DOHH2 (cell line): Measurements from ENCODE around the gene EDAR.
A peak's percentile ranks its signal among the peaks of the same experiment; 100 is the strongest.

Experiments used
- H3F3A ChIP-seq: fragments of 200-600 bp; sonication (generic), shearing (Covaris generic); 2 replicates; pipeline ENCODE4 v1.6.0; 2016; ENCODE audit warnings: antibody characterized with exemption, mild to moderate bottlenecking; ENCODE audit not compliant: control insufficient read depth, insufficient read depth
- H3K27ac ChIP-seq: fragments of 200-600 bp; sonication (generic); 2 replicates; pipeline ENCODE4 v1.5.1; 2014; ENCODE audit warnings: low read depth, mild to moderate bottlenecking, low read length, moderate library complexity
- H3K27me3 ChIP-seq: fragments of 200-600 bp; sonication (generic); 2 replicates; pipeline ENCODE4 v1.6.1; 2014; ENCODE audit warnings: mild to moderate bottlenecking, low read length, mixed read lengths; ENCODE audit not compliant: control insufficient read depth
- H3K36me3 ChIP-seq: fragments of 200-600 bp; sonication (generic); 2 replicates; pipeline ENCODE4 v1.6.1; 2014; ENCODE audit warnings: mild to moderate bottlenecking, low read length, moderate library complexity, mixed read lengths; ENCODE audit not compliant: control insufficient read depth
- H3K4me1 ChIP-seq: fragments of 200-600 bp; sonication (generic); 2 replicates; pipeline ENCODE4 v1.6.1; 2014; ENCODE audit warnings: mild to moderate bottlenecking, low read length, mixed read lengths; ENCODE audit not compliant: control insufficient read depth
- H3K4me2 ChIP-seq: fragments of 200-600 bp; sonication (generic); 2 replicates; pipeline ENCODE4 v1.6.0; 2014; ENCODE audit warnings: mild to moderate bottlenecking, low read length, moderate library complexity
- H3K4me3 ChIP-seq: fragments of 200-600 bp; sonication (generic); 2 replicates; pipeline ENCODE4 v1.5.1; 2014; ENCODE audit warnings: mild to moderate bottlenecking, low read length, mixed read lengths
- H3K79me2 ChIP-seq: fragments of 200-600 bp; sonication (generic); 2 replicates; pipeline ENCODE4 v1.6.1; 2014; ENCODE audit warnings: mild to moderate bottlenecking, low read length, mixed read lengths; ENCODE audit not compliant: control insufficient read depth
- H3K9me2 ChIP-seq: fragments of 200-600 bp; sonication (generic); replicated peaks from 2 replicates; pipeline ENCODE4 v1.6.1; 2014; ENCODE audit warnings: mild to moderate bottlenecking, low read length, mixed read lengths; ENCODE audit not compliant: control insufficient read depth
- H3K9me3 ChIP-seq: fragments of 200-600 bp; sonication (generic); 2 replicates; pipeline ENCODE4 v1.6.1; 2014; ENCODE audit warnings: antibody characterized with exemption, low read length, mixed read lengths; ENCODE audit not compliant: control insufficient read depth, insufficient read depth
- H4K20me1 ChIP-seq: fragments of 200-600 bp; sonication (generic); 2 replicates; pipeline ENCODE4 v1.6.0; 2014; ENCODE audit warnings: low read depth, mild to moderate bottlenecking, antibody characterized with exemption, low read length, moderate library complexity; ENCODE audit not compliant: control insufficient read depth, insufficient read depth
- EZH2phosphoT487 ChIP-seq: fragments of 200-600 bp; sonication (generic); IDR thresholded peaks from 2 replicates; pipeline ENCODE4 v1.6.1; 2017; ENCODE audit warnings: borderline replicate concordance, mild to moderate bottlenecking, antibody characterized with exemption, low read length, moderate library complexity, mixed read lengths
- TF ChIP-seq, protein P1 (sequence below): fragments of 200-600 bp; sonication (generic); IDR thresholded peaks from one replicate; pipeline ENCODE4 v1.5.1; 2014; ENCODE audit warnings: antibody characterized with exemption, mild to moderate bottlenecking, low read depth, low read length; ENCODE audit not compliant: poor library complexity, severe bottlenecking

The EDAR gene

DNA sequence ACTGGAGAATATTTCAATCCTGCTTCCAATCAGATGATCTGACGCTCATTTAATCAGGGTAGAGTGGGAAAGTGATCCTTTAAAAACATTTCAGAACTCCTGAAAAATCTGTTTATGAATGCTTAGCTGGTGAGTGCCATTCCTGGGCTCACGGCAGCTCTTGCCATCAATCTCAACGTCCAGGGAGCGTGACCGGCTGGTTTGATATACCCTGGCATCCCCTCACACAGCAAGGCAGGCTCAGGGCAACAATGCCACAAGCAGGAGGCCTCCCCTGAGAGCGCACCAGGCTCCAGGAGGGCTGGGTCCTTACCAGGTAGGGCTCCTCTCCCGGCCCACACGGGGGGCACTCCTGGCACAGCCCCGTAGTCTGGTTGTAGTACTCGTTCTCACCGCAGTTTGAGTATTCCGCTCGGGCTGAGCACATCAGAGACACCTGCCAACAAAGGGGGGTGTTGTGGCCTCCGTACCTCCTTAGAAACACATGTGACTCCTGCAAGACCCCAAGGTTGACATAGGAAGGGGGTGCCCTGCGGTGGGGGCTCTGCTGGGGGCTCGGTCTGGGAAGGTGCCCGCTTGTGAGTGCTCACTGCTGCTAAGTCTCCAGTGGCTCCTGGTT is 59.1 kb downstream of the EDAR start:
- no peak for TF ChIP-seq EZH2phosphoT487
- TF ChIP-seq, protein P1, sequence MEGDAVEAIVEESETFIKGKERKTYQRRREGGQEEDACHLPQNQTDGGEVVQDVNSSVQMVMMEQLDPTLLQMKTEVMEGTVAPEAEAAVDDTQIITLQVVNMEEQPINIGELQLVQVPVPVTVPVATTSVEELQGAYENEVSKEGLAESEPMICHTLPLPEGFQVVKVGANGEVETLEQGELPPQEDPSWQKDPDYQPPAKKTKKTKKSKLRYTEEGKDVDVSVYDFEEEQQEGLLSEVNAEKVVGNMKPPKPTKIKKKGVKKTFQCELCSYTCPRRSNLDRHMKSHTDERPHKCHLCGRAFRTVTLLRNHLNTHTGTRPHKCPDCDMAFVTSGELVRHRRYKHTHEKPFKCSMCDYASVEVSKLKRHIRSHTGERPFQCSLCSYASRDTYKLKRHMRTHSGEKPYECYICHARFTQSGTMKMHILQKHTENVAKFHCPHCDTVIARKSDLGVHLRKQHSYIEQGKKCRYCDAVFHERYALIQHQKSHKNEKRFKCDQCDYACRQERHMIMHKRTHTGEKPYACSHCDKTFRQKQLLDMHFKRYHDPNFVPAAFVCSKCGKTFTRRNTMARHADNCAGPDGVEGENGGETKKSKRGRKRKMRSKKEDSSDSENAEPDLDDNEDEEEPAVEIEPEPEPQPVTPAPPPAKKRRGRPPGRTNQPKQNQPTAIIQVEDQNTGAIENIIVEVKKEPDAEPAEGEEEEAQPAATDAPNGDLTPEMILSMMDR = no peak

DNA sequence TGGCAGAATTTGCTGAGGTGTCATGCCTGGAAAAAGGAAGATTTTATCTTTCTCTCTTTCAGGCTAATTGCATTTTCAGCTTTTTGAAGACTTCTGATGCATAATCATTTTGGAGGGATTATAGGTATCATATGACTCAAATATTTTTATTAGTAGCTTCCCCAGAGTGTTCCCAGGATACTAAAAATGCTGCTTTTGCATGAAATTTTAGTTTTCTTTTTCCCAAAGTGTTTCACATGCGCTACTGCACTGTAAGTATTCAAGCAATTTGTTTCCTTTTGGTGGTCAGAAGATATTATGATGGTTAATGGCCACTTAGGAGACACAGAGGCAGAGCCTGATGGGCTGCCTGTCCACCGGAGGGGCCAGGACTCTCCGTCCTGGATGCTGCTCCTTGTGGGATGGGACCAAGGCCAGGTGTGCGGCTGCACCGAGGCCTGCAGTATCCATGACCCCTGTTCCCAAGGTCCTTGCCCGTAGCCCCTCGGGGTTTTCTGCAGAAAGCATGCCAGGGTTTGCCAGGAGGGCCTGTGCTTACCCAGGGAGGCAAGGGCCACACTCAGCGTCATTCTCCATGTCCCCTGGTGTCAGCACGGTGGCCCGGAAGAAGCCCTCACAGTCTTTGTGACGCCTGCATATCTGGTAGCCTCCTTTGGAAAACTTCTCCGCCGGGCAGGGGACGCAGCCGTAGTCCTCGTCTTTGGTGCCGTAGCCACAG is 60.2 kb downstream of the EDAR start:
- Histone ChIP-seq H4K20me1 (no peaks in the 10 kb centered on the region), H3K4me1 (no peaks in the 10 kb centered on the region), H3K9me2 (no peaks in the 10 kb centered on the region), H3K36me3 (no peaks in the 10 kb centered on the region), H3F3A (no peaks in the 10 kb centered on the region), H3K4me2 (no peak overlapping the region), H3K4me3 (no peak overlapping the region), H3K9me3 (no peaks in the 10 kb centered on the region), H3K27me3 (no peaks in the 10 kb centered on the region), H3K27ac (no peak overlapping the region), H3K79me2 (no peaks in the 10 kb centered on the region)
- TF ChIP-seq, protein P1 = no peak
- TF ChIP-seq EZH2phosphoT487 = no peak

More for the DNA sequence above, 59.1 kb downstream of the EDAR start:
- Histone ChIP-seq H3K4me3 (no peak overlapping the region), H3K27ac (no peak overlapping the region), H3K79me2 (no peaks in the 10 kb centered on the region), H3K9me3 (no peaks in the 10 kb centered on the region), H3F3A (no peaks in the 10 kb centered on the region), H4K20me1 (no peaks in the 10 kb centered on the region), H3K27me3 (no peaks in the 10 kb centered on the region), H3K9me2 (no peaks in the 10 kb centered on the region), H3K36me3 (no peaks in the 10 kb centered on the region), H3K4me1 (no peaks in the 10 kb centered on the region), H3K4me2 (no peak overlapping the region)

DNA sequence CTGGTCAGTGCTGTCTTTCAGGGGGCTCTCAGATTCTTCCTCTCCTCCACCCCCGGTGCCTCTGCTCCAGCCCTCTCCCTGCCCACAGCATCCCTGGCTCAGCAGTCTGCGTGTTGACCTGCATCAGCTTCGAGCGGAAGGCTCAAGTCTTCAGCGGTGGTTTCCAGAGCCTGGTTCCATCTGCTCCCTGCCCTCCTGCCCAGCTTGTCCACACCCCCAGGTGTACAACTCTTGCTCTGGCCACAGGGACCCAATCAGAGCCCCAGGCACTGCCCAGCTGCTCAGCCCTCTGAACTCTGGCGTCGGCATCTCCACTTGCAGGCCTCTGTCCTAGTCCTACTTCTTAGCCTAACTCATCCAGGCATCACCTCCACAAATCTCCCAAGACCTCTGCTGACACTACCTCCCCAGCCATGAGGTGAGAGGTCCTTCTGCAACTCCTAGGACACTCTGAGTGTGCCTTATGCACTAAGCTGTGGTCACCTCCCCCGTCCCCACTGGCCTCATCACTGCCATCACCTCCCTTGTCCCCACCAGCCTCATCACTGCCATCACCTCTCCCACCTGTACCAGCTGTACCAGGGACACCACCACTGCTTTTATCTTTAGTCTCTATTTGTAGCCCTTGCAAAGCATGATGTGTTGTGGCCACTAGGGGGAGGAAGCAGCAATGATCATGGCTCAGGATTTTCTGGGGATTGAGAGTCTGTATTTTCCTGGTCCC is 60.9 kb downstream of the EDAR start:
- Histone ChIP-seq H4K20me1 (no peaks in the 10 kb centered on the region), H3K27me3 (no peaks in the 10 kb centered on the region), H3K9me3 (no peaks in the 10 kb centered on the region), H3K4me2 (no peak overlapping the region), H3K9me2 (no peaks in the 10 kb centered on the region), H3K79me2 (no peaks in the 10 kb centered on the region), H3K36me3 (no peaks in the 10 kb centered on the region), H3K4me3 (no peak overlapping the region), H3K27ac (no peak overlapping the region), H3K4me1 (no peaks in the 10 kb centered on the region), H3F3A (no peaks in the 10 kb centered on the region)
- TF ChIP-seq, protein P1 = peak; percentile 89
- TF ChIP-seq EZH2phosphoT487 = no peak
